Activated T-helper 9 cell treated with anti-CD3 and anti-CD28 coated beads, Interleukin-2, amount 50 U/mL, for 16 hours (primary cell): ENCODE measurements around the gene GSAP.

ENCODE experiments used
- DNase-seq: peaks from one replicate; pipeline ENCODE4 v3.0.0-alpha.2; 2020; ENCODE audit warnings: low read depth

The GSAP gene

DNA sequence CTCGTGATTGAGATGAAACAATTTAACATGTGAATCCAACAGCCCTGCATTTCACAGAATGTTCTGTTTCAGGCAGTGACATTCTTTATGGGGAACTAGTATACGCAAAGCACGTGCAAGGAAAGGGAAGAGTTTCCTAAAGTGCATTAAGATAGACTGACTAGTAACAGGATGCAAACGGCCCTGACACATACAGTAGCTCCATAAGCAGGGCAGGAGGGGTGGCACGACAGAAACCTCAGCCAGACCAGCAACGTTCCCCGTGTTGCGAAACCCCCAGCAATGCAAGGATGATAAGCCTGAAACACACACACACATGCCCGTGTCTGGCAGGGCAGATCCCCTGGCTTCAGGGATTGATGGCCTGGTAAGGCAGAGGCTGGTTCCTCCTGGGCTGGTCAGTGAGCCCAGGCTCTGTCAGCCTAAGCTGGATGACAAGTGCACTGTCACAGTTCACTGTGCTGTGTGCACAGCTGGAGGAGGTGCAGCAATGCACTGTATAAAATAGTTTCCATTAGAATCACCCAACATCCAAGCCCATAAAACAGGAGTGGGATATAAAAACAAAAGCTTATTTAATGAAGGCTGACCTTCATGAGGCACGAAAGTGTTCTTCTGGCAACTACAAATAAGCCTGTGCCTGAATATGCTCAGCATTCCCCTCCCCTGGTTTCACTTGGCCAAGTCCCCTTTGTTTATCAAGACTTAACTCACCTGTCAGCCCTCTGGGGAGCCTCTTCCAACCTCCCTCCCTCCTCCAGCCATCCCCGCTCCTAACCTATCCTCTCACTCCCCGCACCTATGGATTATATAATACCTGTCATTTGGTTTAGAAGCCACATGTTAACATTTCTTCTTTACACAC lies 88.8 kb downstream of the GSAP start:
- no peak for DNase-seq

DNA sequence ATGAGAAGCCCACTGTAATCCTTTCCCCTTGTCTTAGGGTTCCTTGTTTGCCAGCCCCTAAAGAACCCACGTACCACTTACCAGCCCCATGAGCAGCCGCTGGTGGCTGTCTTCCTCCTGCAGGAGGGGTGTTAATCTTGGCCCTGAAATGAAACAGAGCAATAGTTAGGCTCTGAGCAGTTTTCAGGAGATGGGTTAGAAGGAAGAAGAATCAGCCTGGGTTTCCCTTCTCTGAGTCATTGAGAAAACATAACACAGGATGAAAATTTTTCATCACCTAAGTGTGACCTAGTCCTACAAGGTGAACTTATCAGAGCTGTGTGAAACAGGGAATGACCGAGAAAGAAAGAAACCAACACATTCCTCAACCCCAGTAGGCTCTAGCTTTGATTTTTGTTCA lies 90.0 kb downstream of the GSAP start:
- no peak for DNase-seq

DNA sequence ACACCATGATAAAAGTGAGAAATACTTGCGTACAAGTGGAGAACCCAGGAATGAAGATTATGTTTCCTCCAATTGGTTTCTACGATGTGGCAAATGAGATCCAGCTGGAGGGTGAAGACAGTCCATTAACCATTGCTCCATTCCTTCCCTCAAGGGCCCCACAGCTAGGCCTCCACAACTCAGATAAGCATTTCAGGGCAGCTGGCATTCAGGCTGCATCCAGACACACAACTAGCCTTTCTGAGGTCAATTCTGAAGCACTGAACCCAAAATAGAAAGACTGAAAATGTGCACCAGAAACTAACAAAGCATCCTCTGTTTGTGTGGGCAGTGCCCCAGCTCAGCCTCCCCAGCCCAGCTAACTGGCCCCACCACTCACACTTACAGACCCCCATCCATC lies 94.8 kb downstream of the GSAP start:
- no peak for DNase-seq

DNA sequence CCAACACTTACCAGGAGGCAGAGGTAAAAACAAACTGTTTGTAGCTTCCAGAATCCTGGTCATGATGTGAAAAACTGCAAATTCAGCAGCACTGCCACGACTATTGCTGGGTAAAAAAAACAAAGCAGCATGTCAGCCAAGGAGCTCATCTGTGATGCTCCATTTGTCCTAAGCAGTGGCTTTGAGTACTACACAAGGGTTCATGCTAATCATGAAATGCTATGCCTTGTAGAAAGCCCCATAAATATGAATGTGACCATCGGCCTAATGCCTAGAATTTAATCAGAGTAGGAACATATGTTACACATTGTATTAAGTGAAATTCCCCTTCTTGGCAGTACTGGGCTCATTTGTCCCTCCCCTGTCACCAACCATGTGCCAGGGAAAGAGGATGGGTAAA lies 95.4 kb downstream of the GSAP start:
- DNase-seq = no peak

DNA sequence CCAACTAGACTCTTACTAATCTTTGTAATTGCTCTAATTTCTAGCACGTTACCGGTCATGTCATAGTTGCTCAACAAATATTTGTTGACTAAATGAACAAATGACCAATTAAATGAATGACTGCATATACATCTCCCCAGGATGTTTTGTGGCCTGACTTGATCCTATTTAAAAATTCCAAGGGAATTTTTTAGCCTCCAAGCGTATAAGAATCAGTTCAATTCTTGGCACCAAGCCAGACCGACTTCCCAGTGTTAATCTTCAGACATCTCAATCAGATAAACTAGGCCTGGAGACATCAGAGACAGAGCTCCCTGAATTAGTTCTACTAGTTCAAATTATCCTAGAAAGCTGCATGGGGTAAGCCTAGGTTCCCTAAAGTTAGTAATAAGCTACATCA lies 96.0 kb downstream of the GSAP start:
- no peak for DNase-seq

DNA sequence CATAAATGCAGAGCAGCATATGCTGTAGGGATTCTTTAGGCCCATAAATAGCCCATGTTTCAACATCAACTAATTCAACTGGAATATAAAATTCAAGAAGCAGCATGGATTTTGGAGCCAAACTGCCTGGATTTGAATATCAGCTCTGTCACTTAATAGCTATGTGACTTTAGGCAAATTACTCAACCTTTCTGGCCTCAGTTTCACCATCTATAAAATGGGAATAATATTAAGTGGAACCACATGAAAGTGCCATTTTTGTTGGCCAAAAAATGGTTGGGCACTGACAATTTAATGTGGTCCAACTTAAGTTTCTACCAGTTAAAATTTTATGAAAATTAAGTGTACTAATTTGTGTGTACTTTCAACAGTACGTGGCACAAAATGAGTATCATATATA lies 98.1 kb downstream of the GSAP start:
- DNase-seq = no peak

DNA sequence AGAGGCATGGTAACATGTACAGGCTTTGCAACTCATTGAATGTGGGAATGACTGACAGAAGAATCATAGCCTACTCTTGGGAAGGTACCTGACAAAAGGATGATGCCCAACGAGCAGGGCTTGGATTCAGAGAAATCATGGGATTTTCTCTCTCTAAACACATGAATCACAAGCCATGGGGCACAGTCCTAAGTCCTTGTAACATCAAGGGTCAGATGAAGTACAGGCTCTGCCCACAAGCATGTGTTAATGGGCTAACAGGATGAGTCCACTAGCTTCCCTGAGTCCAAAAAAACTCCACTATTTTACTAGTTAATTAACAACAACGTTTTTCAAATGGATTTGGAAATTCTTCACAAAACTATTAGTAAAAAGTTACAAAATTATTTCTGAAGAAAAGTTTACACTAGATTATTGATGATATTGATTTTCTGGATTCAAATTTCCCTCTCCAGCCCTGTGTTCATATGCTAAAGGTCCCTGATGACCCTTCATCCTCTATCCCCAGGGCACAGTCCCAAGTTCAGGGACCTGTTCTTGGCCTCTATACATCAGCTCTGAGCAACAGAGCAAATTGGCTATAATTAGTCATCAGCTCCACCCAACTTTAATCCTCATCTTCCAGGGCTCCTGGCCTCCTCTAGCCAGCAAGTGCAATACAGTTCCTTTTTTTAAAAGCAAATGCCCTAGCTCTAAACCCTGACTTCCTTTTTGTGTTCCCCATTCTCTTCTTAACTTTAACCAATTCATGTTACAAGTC lies 99.8 kb downstream of the GSAP start:
- DNase-seq = no peak

DNA sequence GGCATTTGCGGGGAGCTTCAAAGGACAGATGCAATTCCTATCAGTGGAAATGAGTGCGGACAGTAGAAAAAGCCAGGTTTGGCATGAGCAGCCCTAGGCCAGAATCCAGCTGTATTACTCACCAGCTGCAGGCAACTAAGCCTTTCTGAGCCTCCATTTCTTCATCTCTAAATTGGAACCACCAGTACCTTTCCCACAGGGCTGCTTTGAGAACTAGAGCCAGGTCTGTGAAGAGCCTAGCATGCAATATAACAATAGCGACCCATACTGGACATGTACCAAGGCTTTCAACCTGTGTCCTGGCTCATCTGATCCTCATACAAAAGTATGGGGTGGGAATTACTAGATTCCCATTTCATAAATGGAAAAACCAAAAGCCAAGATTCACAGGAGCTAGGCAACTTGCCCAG lies 101.0 kb downstream of the GSAP start:
- DNase-seq = no peak

DNA sequence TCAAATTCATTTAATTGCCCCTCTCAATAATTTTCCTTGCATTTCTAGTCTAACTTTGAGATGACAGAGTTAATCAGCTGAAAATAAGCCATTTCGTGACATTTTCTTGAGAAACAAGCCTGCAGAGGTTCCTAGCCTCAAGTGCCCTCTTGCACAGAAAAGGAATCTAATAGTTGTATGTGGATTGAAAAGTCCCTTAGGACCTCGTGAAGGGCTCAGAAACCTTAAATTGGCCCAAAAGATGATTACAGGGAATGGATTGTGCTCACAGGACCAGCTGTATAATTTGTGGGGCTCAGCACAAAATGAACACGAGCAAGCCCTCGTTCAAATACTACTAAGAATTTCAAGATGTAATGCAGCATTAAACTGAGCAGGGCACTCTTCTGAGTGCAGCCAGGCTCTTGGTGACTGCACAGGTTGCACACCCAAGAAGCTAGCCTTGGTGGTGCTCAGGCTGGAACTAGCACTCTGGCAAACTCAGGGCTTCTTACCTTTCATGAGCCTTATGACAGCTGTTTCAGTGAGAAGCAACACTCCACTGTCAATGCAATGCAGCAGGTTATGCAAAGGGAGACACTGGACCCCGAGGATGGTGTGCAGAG lies 102.2 kb downstream of the GSAP start:
- DNase-seq = no peak

DNA sequence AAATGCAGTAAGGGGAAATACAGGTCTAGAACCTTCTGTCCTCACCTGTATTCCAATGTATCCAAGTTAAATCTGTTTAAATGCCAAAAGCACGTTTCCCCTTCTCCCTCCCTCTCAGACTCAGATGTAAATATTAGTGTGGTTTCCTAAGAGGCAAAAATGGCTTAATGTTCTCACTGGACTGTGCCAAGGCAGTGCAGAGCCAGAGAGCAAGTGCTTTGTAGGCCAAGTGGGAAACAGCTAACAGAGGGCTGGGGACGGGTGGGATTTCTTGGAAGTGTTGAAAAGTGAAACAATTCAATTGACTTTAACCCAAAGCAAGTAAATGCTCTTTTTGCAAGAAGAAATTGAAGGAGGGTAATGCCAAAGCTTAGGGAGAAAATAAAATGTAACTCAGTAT lies 103.1 kb downstream of the GSAP start:
- no peak for DNase-seq

DNA sequence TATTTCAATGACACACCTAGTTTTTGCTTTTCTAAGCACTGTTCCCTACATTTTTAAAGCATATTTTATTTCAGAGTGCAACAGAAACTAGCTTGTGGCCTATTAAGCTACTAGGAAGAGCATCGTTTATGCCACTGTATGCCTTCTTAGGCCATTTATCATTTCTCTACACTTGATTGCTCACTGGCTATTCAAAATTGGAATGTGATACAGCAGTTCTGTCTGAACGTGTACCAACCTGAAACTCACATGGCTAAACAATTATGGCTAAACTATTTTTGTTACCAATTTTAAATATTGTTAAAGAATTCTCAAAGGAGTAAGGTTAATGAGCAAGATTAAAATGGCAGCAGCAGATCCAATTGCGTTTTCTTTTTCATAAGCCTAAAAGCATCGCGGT lies 105.2 kb downstream of the GSAP start:
- DNase-seq = no peak

DNA sequence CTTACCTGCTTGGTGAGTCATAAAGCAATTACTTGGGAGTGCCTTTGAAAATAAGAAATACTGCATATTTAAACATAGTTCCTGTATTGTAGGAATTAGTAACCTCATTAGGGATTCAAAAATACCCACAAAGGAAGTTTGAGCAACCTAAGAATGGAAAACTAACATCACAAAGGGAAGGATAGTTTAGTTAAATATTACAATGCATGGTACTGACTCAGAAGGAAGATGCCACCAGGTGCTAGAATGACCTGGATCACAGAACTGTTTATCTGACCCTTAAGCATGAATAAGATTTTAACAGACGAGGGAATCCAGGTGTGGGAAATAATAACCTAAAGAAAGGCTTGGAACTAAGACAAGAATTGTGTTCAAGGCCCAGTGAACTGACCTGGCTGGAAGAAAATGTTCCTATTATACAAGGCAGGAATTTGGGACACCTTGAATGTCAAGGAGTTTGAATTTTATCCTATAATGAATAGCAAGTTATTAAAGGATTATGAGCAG lies 106.4 kb downstream of the GSAP start:
- no peak for DNase-seq

DNA sequence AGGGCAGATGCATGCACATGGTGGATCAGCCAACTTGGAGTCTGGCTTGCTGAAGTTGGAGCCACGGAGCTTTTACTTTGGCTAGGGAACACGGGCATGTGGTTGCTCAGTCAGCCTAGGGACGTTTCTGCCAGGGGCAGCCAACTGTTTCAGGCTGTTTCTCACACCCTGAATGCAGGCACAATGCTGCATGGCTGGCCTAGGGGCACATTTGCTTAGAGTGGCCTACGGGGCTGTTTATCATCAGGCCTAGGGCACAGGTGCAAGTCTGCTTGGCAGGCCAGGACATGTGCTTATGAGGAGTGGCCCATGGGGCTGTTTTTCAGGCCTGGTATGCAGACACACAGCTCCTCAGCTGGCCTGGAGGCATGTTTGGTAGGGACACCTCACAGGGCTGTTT lies 107.4 kb downstream of the GSAP start:
- no peak for DNase-seq

DNA sequence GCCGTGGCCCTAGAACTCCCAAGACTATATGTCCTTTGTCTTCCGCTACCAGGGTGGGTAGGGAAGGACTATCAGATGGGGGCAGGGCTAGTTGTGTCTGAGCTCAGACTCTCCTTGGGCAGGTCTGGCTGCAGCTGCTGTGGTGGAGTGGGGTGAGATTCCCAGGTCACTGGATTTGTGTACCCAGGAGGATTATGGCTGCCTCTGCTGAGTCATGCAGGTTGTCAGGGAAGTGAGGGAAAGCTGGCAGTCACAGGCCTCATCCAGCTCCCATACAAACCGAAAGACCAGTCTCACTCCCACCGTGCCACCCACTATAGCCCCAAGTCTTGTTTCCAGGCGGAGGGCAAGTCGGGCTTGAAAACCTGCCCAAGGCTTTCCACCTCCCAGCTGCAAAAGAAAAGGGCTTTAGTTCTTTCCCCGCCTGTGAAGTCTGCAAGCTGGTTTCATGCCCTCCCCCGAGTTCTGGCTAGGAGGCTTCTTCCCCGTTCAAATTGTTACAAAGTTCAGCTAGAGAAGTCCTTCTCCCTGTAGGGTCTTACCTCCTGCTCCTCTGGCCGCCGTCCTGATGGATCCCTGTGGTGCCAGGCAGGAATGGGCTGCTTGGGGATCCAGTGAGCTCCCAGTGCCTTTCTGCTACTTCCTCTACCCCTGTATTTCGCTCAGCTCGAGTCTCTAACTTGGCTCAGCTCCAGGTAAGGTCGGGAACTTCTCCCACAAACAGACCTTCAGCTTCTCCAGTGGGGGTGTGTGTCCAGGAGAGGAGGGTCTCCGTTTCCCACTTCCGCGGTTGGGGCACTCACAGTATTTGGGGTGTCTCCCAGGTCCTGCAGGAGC lies 109.7 kb downstream of the GSAP start:
- DNase-seq = no peak

DNA sequence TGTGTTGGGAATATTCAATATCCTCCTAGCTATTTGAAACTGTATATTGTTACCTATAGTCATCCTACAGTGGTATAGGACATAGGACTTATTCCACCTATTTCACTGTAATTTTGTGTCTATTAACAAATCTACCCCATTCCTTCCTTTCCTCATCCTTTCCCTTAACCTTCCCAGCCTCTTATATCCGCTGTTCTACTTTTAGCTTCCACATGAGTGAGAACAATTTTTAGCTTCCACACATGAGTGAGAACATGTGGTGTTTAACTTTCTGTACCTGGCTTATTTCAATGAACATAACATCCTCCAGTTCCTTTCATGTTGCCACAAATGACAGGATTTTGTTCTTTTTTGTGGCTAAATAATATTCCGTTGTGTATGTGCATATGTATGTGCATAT lies 120.6 kb downstream of the GSAP start:
- DNase-seq = no peak

DNA sequence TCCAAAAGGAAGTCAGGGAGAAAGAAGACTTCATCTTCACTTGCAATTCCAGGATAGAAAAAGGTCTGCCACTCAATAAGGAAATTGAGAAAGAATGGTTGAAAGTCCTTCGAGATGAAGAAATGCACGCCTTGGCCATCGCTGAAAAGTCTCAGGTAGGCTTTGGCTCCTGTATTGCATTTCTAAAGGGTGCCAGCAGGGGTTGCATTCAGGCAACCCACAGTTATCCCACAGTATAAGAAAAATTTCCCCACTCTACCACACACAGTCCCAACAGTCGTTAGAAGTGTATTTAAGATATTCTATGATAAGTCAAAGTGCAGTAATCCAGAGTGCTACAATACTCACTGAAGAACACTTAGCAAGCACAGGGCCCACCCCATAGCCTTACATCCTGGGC lies 123.1 kb downstream of the GSAP start:
- no peak for DNase-seq

DNA sequence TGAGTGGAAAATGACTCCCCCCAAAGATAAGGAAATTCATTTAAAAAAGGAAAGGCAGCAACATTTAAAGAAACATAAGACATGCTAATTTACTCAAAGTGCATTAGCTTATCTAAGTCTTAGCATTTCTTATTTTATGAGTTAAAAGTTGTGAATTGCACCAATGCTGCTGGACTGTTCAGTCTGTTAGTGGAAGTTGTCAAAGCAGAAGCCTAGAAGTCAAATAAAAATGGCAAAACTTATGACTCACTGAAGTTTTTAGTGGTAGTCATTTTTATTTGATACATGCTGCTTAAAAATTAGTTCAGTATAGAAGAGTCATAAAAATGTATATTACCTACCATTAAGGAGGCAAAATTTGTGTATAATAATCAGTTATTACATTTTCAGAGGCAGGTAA lies 125.7 kb downstream of the GSAP start:
- no peak for DNase-seq

DNA sequence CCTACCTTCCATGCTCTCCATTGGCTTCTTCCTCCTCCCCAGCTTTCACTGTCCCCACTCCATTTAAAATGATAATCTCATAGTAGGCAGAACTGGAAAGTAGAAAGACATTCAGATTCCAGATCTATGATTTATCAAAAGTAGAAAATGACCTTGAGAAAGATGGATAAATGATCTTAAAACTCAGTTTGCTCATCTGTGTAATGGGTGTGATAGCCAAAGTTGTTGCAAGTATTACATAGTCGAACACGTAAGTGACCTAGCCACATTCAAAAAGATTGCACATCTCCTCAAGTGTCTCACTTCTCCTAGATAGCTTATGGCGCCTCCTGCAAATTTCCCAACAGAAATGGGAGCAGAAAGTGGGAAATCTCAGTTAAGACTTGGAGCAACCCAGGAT lies 126.8 kb downstream of the GSAP start:
- DNase-seq = no peak

DNA sequence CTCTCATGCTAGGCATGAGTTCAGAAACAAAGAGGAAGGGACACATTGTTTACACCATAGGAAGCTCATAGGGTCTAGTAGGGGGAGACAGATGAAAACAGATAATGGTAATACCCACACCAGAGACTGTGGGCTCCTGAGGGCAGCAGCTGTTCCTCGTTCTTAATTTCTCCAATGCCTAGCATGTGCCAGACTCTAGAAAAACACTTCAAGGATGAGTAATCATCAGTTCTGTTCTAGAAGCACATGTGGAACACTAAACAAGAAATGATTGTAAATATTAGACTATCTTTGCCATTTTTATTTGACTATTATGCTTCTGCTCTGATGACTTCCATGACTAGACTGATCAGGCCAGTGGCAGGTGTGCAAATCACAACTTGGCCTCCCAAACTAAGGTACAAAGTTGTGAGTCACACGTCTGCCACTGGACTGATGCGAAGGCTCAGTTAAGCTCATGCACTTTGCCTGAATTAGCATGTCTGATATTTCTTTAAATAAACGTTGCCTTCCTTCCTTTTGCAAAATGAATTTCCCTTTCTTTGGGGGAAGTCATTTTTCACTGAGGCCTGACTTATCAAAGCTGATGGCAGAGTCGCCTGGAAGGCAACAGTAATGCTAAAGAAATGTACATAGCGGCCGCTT lies 127.4 kb downstream of the GSAP start:
- DNase-seq = no peak

DNA sequence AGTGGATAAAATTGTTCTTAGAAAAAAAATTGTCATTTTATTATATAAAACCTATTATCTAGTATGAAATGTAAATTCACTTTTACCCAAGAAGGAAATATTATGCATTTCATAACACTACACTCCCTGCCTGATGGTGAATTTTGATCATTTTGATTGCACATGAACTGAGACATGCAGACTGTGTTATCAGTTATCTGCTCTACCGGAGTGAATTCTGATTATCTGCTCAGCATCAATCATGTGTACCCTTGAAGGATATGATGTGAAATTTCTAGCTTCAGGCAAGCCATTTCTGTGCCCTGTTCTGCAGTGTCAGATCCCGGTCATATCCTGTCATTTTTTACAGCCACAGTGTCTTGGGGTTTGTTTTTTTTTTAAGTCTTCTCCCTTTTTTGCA lies 131.5 kb downstream of the GSAP start:
- no peak for DNase-seq

DNA sequence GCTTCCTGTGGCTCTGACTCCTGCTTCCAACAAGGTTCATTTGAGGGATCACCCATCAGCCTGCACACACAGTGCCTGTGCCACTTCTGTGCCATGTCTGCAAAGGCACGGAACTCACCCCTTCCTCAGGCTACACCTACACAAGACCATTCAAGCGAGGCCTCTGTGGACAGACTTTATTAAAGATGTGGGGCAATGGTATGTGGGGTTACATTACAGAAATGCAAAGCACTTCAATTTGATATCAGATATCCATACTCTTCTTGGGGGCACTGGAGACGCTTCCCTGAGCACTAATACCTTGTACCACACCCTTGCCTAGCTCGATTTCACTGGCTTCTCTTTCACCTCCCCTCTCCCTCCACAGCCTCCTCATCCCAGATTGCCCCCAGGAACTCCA lies 132.1 kb downstream of the GSAP start:
- no peak for DNase-seq

DNA sequence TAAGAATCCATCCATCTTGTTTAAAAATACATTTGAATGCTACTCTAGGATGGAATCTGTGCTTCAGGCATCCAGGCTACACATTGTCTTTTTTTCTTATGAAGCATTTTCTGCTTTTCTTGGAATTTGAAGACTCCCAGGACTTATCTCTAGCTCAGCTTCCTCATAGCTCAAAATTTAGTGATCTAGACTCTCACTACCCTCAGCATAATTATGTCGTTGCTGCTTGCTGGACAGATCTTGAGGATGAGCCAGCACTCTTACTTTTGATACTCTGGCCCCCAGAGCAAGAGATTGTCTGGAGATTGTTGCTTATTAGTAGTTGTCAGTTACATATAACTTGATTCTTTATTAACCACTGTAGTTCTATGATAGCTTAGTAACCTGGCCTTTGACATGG lies 133.3 kb downstream of the GSAP start:
- DNase-seq = no peak
